Vagina (tissue), 2 donors: Measurements from ENCODE around the gene ENTPD5. TPM values are rescaled to one million over a fixed set of nuclear protein-coding genes. Genes with fewer than 3 reads are reported as not detected.

Source experiments
- DNase-seq, 2 donors: peaks; one replicate each; pipeline ENCODE4 v3.0.0-alpha.2; 2017; ENCODE audit errors: extremely low spot score in 2 of 2
- H3K27ac ChIP-seq: fragments of 200-600 bp; sonication (generic); one replicate; pipeline ENCODE4 v1.5.1; 2019
- H3K27me3 ChIP-seq: fragments of 200-600 bp; sonication (generic); one replicate; pipeline ENCODE4 v1.5.1; 2019
- H3K36me3 ChIP-seq, 2 donors: fragments of 200-600 bp; sonication (generic); one replicate each; pipeline ENCODE4 v1.5.1; 2017 to 2019
- H3K4me1 ChIP-seq: fragments of 200-600 bp; sonication (generic); one replicate; pipeline ENCODE4 v1.5.1; 2019
- H3K4me3 ChIP-seq, 2 donors: fragments of 200-600 bp; sonication (generic); 1 replicate in 1 of 2; 2 replicates in 1 of 2; pipeline ENCODE4 v1.5.1; 2016 to 2019
- H3K9me3 ChIP-seq: fragments of 200-600 bp; sonication (generic); one replicate; pipeline ENCODE4 v1.5.1; 2019
- CTCF ChIP-seq, 3 experiments: fragments of 450-650 bp in 2 of 3; fragments of 200-600 bp in 1 of 3; sonication (generic) in 1 of 3; IDR thresholded peaks; one replicate each; pipeline ENCODE4 v1.5.1; 2017 to 2019; ENCODE audit warnings: antibody characterized with exemption in 3 of 3, mild to moderate bottlenecking in 2 of 3, moderate library complexity in 2 of 3
- POLR2A ChIP-seq, 2 donors: fragments of 450-650 bp; IDR thresholded peaks; one replicate each; pipeline ENCODE4 v1.6.1; 2017; ENCODE audit warnings: antibody characterized with exemption in 2 of 2, mild to moderate bottlenecking in 2 of 2, moderate library complexity in 2 of 2
- POLR2AphosphoS5 ChIP-seq, 2 donors: sonication (generic); formaldehyde crosslinking; IDR thresholded peaks; one replicate each; pipeline ENCODE4 v1.9.0; 2017; ENCODE audit warnings: antibody characterized with exemption in 2 of 2, mild to moderate bottlenecking in 2 of 2, low read depth in 1 of 2; ENCODE audit not compliant: insufficient read depth in 1 of 2
- intact Hi-C: fragments of 100-400 bp; cut with DNase I; formaldehyde crosslinking; loops from one replicate; pipeline ENCODE4 v1.15.1; 2023
- total RNA-seq: library from RNA; depleted of rRNA; stranded (reverse); fragments of >200 nt; gene quantifications from one replicate; pipeline ENCODE4 v1.2.3, GENCODE V29; 2016

The ENTPD5 gene
- total RNA-seq, 1 donor from 2014 or later: 8.6 TPM

- H3K4me1 ChIP-seq: no peaks in the 10 kb centered on the region
- H3K9me3 ChIP-seq: no peaks in the 10 kb centered on the region
- TF ChIP-seq POLR2AphosphoS5 (IDR thresholded peaks at IDR 0.05; ENCODE audit: insufficient read depth in 1 of 2, low read depth in 1 of 2): no peak
- peak; percentile 23 to 38 (median 28) for TF ChIP-seq CTCF (IDR thresholded peaks at IDR 0.05)
- intact Hi-C loops: no loop called here
- H3K36me3 ChIP-seq: no peaks in the 10 kb centered on the region
- H3K4me3 ChIP-seq: no peak overlapping the region
- no peak overlapping the region for H3K27ac ChIP-seq
- no peaks in the 10 kb centered on the region for H3K27me3 ChIP-seq
- DNase-seq: no peak
These were observed 19.2 kb upstream of the ENTPD5 start for GRCh38 chr14:74038020-74038859.

- no peak for DNase-seq
- Histone ChIP-seq H3K27ac (no peak overlapping the region), H3K27me3 (no peaks in the 10 kb centered on the region), H3K36me3 (no peaks in the 10 kb centered on the region), H3K4me3 (no peak overlapping the region), H3K9me3 (no peaks in the 10 kb centered on the region), H3K4me1 (no peaks in the 10 kb centered on the region)
- TF ChIP-seq POLR2AphosphoS5 (IDR thresholded peaks at IDR 0.05; ENCODE audit: insufficient read depth in 1 of 2, low read depth in 1 of 2) (no peak), POLR2A (IDR thresholded peaks at IDR 0.05) (no peak), CTCF (IDR thresholded peaks at IDR 0.05) (no peak)
- intact Hi-C loops: no loop called here
These were observed 16.5 kb upstream of the ENTPD5 start for GRCh38 chr14:74035556-74035955.

- Histone ChIP-seq H3K27me3 (no peaks in the 10 kb centered on the region), H3K4me1 (no peaks in the 10 kb centered on the region), H3K36me3 (no peaks in the 10 kb centered on the region), H3K27ac (no peak overlapping the region), H3K9me3 (no peaks in the 10 kb centered on the region), H3K4me3 (no peak overlapping the region)
- TF ChIP-seq POLR2A (IDR thresholded peaks at IDR 0.05): no peak
- no peak for TF ChIP-seq CTCF (IDR thresholded peaks at IDR 0.05)
- TF ChIP-seq POLR2AphosphoS5 (IDR thresholded peaks at IDR 0.05; ENCODE audit: insufficient read depth in 1 of 2, low read depth in 1 of 2): no peak
- intact Hi-C loops: no loop called here
- no peak for DNase-seq
These were observed 15.5 kb upstream of the ENTPD5 start for GRCh38 chr14:74034572-74034971.

GRCh38 chr14:74029136-74029535, 10.0 kb upstream of the ENTPD5 start:
- Histone ChIP-seq H3K4me1 (no peaks in the 10 kb centered on the region), H3K27ac (no peak overlapping the region), H3K27me3 (no peaks in the 10 kb centered on the region), H3K36me3 (no peaks in the 10 kb centered on the region), H3K9me3 (no peaks in the 10 kb centered on the region), H3K4me3 (no peak overlapping the region)
- no peak for DNase-seq
- intact Hi-C loops: no loop called here
- TF ChIP-seq CTCF (IDR thresholded peaks at IDR 0.05) (no peak), POLR2AphosphoS5 (IDR thresholded peaks at IDR 0.05; ENCODE audit: insufficient read depth in 1 of 2, low read depth in 1 of 2) (no peak), POLR2A (IDR thresholded peaks at IDR 0.05) (no peak)

GRCh38 chr14:74022346-74022745, 3.3 kb upstream of the ENTPD5 start:
- no peak for DNase-seq
- Histone ChIP-seq H3K27ac (no peak overlapping the region), H3K9me3 (no peaks in the 10 kb centered on the region), H3K36me3 (no peaks in the 10 kb centered on the region), H3K4me3 (no peak overlapping the region), H3K27me3 (no peaks in the 10 kb centered on the region), H3K4me1 (peaks cover 16% of the 10 kb centered on the region)
- no peak for TF ChIP-seq CTCF (IDR thresholded peaks at IDR 0.05)
- no peak for TF ChIP-seq POLR2A (IDR thresholded peaks at IDR 0.05)
- no peak for TF ChIP-seq POLR2AphosphoS5 (IDR thresholded peaks at IDR 0.05; ENCODE audit: insufficient read depth in 1 of 2, low read depth in 1 of 2)
- intact Hi-C loops: no loop called here
